ENCODE measurements around the gene FNDC3B.
"Not testable (repeated sequence)": the region's sequence is repeated elsewhere in the genome, so short reads cannot be mapped to it uniquely, and the experiment has no call there.

The FNDC3B gene

GRCh38 chr3:172084871-172085556 lies 45.6 kb downstream of the FNDC3B start:
- H3K9me3 ChIP-seq (ENCODE audit: control insufficient read depth, low read length): peaks cover 9% of the 10 kb centered on the region
- no peak overlapping the region for H3K4me3 ChIP-seq (ENCODE audit: extremely low read depth, insufficient read depth, low read length, poor library complexity, severe bottlenecking)
- H3K4me1 ChIP-seq (ENCODE audit: control insufficient read depth, insufficient read depth, low read length, poor library complexity, severe bottlenecking): peaks cover 46% of the 10 kb centered on the region
- peak overlapping the region; percentile 70 for H3K27ac ChIP-seq (ENCODE audit: low read depth, low read length, severe bottlenecking)
- H3K36me3 ChIP-seq (ENCODE audit: control insufficient read depth, insufficient read depth, low read length): peaks cover 23% of the 10 kb centered on the region
- 88 to 94% methylated on average over 1 to 3 of the region's 5 CpGs for WGBS, 2 experiments (ENCODE audit: insufficient coverage in 2 of 2)

- H3K36me3 ChIP-seq (ENCODE audit: control insufficient read depth, insufficient read depth, low read length): peaks cover 23% of the 10 kb centered on the region
- WGBS, 2 experiments (ENCODE audit: insufficient coverage in 2 of 2): 100% methylated on average over 1 to 2 of the region's 2 CpGs
- H3K27ac ChIP-seq (ENCODE audit: low read depth, low read length, severe bottlenecking): peak overlapping the region; percentile 70
- peaks cover 46% of the 10 kb centered on the region for H3K4me1 ChIP-seq (ENCODE audit: control insufficient read depth, insufficient read depth, low read length, poor library complexity, severe bottlenecking)
- no peak overlapping the region for H3K4me3 ChIP-seq (ENCODE audit: extremely low read depth, insufficient read depth, low read length, poor library complexity, severe bottlenecking)
- H3K9me3 ChIP-seq (ENCODE audit: control insufficient read depth, low read length): peaks cover 9% of the 10 kb centered on the region
These were observed 46.1 kb downstream of the FNDC3B start for GRCh38 chr3:172085557-172085895.

GRCh38 chr3:172086071-172086470 lies 46.7 kb downstream of the FNDC3B start:
- peaks cover 23% of the 10 kb centered on the region for H3K36me3 ChIP-seq (ENCODE audit: control insufficient read depth, insufficient read depth, low read length)
- no peak overlapping the region for H3K4me3 ChIP-seq (ENCODE audit: extremely low read depth, insufficient read depth, low read length, poor library complexity, severe bottlenecking)
- peaks cover 46% of the 10 kb centered on the region for H3K4me1 ChIP-seq (ENCODE audit: control insufficient read depth, insufficient read depth, low read length, poor library complexity, severe bottlenecking)
- WGBS, 2 experiments (ENCODE audit: insufficient coverage in 2 of 2): 100% methylated on average over 1 of the region's 1 CpG
- H3K27ac ChIP-seq (ENCODE audit: low read depth, low read length, severe bottlenecking): no peak overlapping the region
- peaks cover 9% of the 10 kb centered on the region for H3K9me3 ChIP-seq (ENCODE audit: control insufficient read depth, low read length)

- H3K36me3 ChIP-seq (ENCODE audit: control insufficient read depth, insufficient read depth, low read length): peaks cover 26% of the 10 kb centered on the region
- H3K4me3 ChIP-seq (ENCODE audit: extremely low read depth, insufficient read depth, low read length, poor library complexity, severe bottlenecking): no peak overlapping the region
- 83 to 100% methylated on average over 1 to 2 of the region's 4 CpGs for WGBS, 2 experiments (ENCODE audit: insufficient coverage in 2 of 2)
- peaks cover 49% of the 10 kb centered on the region for H3K4me1 ChIP-seq (ENCODE audit: control insufficient read depth, insufficient read depth, low read length, poor library complexity, severe bottlenecking)
- no peak overlapping the region for H3K27ac ChIP-seq (ENCODE audit: low read depth, low read length, severe bottlenecking)
- peaks cover 9% of the 10 kb centered on the region for H3K9me3 ChIP-seq (ENCODE audit: control insufficient read depth, low read length)
These were observed 47.8 kb downstream of the FNDC3B start for GRCh38 chr3:172087198-172087597.

GRCh38 chr3:172087602-172088580 lies 48.5 kb downstream of the FNDC3B start:
- 72 to 84% methylated on average over 2 to 3 of the region's 7 CpGs for WGBS, 2 experiments (ENCODE audit: insufficient coverage in 2 of 2)
- H3K36me3 ChIP-seq (ENCODE audit: control insufficient read depth, insufficient read depth, low read length): peaks cover 22% of the 10 kb centered on the region
- peaks cover 44% of the 10 kb centered on the region for H3K4me1 ChIP-seq (ENCODE audit: control insufficient read depth, insufficient read depth, low read length, poor library complexity, severe bottlenecking)
- no peak overlapping the region for H3K27ac ChIP-seq (ENCODE audit: low read depth, low read length, severe bottlenecking)
- peaks cover 5% of the 10 kb centered on the region for H3K9me3 ChIP-seq (ENCODE audit: control insufficient read depth, low read length)
- H3K4me3 ChIP-seq (ENCODE audit: extremely low read depth, insufficient read depth, low read length, poor library complexity, severe bottlenecking): no peak overlapping the region

GRCh38 chr3:172089250-172089649 lies 49.9 kb downstream of the FNDC3B start:
- Histone ChIP-seq H3K9me3 (ENCODE audit: control insufficient read depth, low read length) (no peaks in the 10 kb centered on the region), H3K4me3 (ENCODE audit: extremely low read depth, insufficient read depth, low read length, poor library complexity, severe bottlenecking) (no peak overlapping the region), H3K4me1 (ENCODE audit: control insufficient read depth, insufficient read depth, low read length, poor library complexity, severe bottlenecking) (peaks cover 42% of the 10 kb centered on the region), H3K27ac (ENCODE audit: low read depth, low read length, severe bottlenecking) (no peak overlapping the region), H3K36me3 (ENCODE audit: control insufficient read depth, insufficient read depth, low read length) (peaks cover 16% of the 10 kb centered on the region)
- 83 to 100% methylated on average over 1 to 2 of the region's 4 CpGs for WGBS, 2 experiments (ENCODE audit: insufficient coverage in 2 of 2)

- no peak overlapping the region for H3K4me3 ChIP-seq (ENCODE audit: extremely low read depth, insufficient read depth, low read length, poor library complexity, severe bottlenecking)
- H3K27ac ChIP-seq (ENCODE audit: low read depth, low read length, severe bottlenecking): no peak overlapping the region
- peaks cover 13% of the 10 kb centered on the region for H3K36me3 ChIP-seq (ENCODE audit: control insufficient read depth, insufficient read depth, low read length)
- 83 to 92% methylated on average over 2 of the region's 4 CpGs for WGBS, 2 experiments (ENCODE audit: insufficient coverage in 2 of 2)
- H3K4me1 ChIP-seq (ENCODE audit: control insufficient read depth, insufficient read depth, low read length, poor library complexity, severe bottlenecking): peaks cover 42% of the 10 kb centered on the region
- no peaks in the 10 kb centered on the region for H3K9me3 ChIP-seq (ENCODE audit: control insufficient read depth, low read length)
These were observed 50.7 kb downstream of the FNDC3B start for GRCh38 chr3:172090035-172090434.

GRCh38 chr3:172092658-172093057 lies 53.3 kb downstream of the FNDC3B start:
- peaks cover 10% of the 10 kb centered on the region for H3K36me3 ChIP-seq (ENCODE audit: control insufficient read depth, insufficient read depth, low read length)
- 100% methylated on average over 3 to 4 of the region's 5 CpGs for WGBS, 2 experiments (ENCODE audit: insufficient coverage in 2 of 2)
- no peaks in the 10 kb centered on the region for H3K9me3 ChIP-seq (ENCODE audit: control insufficient read depth, low read length)
- peaks cover 45% of the 10 kb centered on the region for H3K4me1 ChIP-seq (ENCODE audit: control insufficient read depth, insufficient read depth, low read length, poor library complexity, severe bottlenecking)
- no peak overlapping the region for H3K27ac ChIP-seq (ENCODE audit: low read depth, low read length, severe bottlenecking)
- no peak overlapping the region for H3K4me3 ChIP-seq (ENCODE audit: extremely low read depth, insufficient read depth, low read length, poor library complexity, severe bottlenecking)

GRCh38 chr3:172093581-172094443 lies 54.4 kb downstream of the FNDC3B start:
- H3K4me1 ChIP-seq (ENCODE audit: control insufficient read depth, insufficient read depth, low read length, poor library complexity, severe bottlenecking): peaks cover 49% of the 10 kb centered on the region
- whole genome bisulfite sequencing, 2 experiments (ENCODE audit: insufficient coverage in 2 of 2): 90 to 100% methylated on average over 3 to 6 of the region's 13 CpGs
- H3K27ac ChIP-seq (ENCODE audit: low read depth, low read length, severe bottlenecking): peak overlapping the region; percentile 12
- not testable (repeated sequence) for H3K4me3 ChIP-seq (ENCODE audit: extremely low read depth, insufficient read depth, low read length, poor library complexity, severe bottlenecking); H3K36me3 ChIP-seq (ENCODE audit: control insufficient read depth, insufficient read depth, low read length); H3K9me3 ChIP-seq (ENCODE audit: control insufficient read depth, low read length)
